Nephron (organoid): ENCODE data around the gene WWOX.
"Not testable (repeated sequence)": the region's sequence is repeated elsewhere in the genome, so short reads cannot be mapped to it uniquely, and the experiment has no call there.

Experiments
- H3K27ac Mint-ChIP-seq, 3 experiments: 2 replicates each; pipeline ENCODE4 v1.8.0; 2020; ENCODE audit warnings: mixed read lengths in 3 of 3, mild to moderate bottlenecking in 2 of 3, moderate library complexity in 1 of 3
- H3K27me3 Mint-ChIP-seq: 2 replicates; pipeline ENCODE4 v1.8.0; 2021; ENCODE audit warnings: low read depth, mild to moderate bottlenecking, moderate library complexity, mixed read lengths
- H3K36me3 Mint-ChIP-seq: 2 replicates; pipeline ENCODE4 v1.8.0; 2020; ENCODE audit warnings: low read depth, mixed read lengths
- H3K4me1 Mint-ChIP-seq: 2 replicates; pipeline ENCODE4 v1.8.0; 2020; ENCODE audit warnings: mixed read lengths
- H3K4me3 Mint-ChIP-seq, 3 experiments: 2 replicates each; pipeline ENCODE4 v1.8.0; 2020; ENCODE audit warnings: mild to moderate bottlenecking in 3 of 3, mixed read lengths in 3 of 3, moderate library complexity in 2 of 3
- H3K9me3 Mint-ChIP-seq: 2 replicates; pipeline ENCODE4 v1.8.0; 2020; ENCODE audit warnings: mixed read lengths
- TF ChIP-seq, protein P1 (sequence below), 3 experiments: fragments of 200-600 bp; sonication (generic); IDR thresholded peaks; one replicate each; pipeline ENCODE4 v1.5.0; 2021; ENCODE audit warnings: antibody characterized with exemption in 3 of 3; ENCODE audit not compliant: unreplicated experiment in 3 of 3

WWOX gene

DNA sequence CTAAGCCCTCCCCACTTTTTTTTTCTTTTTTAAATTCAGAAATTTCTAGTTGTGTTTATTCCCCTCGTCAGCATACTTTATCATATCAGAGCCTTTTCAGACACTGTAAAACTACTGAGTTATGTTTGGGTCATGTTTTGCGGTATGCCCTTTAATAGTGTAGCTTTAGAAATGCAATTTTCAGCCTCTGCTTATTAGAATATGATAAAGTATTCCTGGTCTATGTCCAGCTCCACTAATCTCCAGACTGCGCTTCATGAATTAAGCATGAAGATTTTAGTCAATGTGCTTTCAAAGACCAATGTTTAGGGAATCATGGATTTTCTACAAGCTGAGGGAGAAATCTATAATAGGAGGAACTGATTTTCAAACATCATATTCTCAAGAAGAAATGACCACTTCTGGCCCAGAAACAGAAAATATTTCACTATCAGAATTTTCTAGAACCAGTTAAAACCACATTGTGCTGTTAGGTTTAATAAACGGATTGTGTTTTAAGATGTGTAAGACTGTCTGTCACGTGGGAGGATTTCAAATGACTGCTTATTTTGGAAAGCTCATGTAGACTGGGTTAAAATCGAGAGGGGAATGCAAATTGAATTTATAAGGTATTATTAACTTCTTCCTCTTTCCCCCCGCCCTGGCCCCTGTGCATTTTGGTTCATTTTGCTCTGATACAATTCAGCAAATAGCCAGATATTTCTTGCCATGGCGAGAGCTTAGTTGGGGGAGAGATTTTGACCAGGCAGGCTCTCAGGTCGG, 498.5 kb downstream of the WWOX start:
- Mint-ChIP-seq H3K36me3 (no peaks in the 10 kb centered on the region), H3K4me3 (peak overlapping the region in 1 of 3 experiments; percentile 11)

DNA sequence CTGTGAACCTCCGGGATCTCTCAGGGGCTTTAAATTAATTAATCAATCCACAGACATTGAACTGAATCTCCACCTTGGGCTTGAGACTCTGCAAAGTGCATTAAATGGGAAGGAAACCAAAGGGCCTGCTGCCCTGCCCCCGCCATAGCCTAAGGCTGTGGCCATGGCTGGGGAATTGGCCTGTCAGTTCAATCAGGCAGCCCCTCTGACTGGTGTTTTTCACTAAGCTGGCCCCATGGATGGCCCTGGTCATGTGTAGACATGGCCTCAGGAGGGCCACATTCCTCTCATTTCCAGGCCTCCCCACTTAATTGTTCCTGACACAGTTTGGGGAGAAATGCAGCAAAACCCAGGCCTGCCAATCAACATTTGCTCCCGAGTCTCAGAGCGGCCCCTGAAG, 499.8 kb downstream of the WWOX start:
- TF ChIP-seq, protein P1, sequence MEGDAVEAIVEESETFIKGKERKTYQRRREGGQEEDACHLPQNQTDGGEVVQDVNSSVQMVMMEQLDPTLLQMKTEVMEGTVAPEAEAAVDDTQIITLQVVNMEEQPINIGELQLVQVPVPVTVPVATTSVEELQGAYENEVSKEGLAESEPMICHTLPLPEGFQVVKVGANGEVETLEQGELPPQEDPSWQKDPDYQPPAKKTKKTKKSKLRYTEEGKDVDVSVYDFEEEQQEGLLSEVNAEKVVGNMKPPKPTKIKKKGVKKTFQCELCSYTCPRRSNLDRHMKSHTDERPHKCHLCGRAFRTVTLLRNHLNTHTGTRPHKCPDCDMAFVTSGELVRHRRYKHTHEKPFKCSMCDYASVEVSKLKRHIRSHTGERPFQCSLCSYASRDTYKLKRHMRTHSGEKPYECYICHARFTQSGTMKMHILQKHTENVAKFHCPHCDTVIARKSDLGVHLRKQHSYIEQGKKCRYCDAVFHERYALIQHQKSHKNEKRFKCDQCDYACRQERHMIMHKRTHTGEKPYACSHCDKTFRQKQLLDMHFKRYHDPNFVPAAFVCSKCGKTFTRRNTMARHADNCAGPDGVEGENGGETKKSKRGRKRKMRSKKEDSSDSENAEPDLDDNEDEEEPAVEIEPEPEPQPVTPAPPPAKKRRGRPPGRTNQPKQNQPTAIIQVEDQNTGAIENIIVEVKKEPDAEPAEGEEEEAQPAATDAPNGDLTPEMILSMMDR (IDR thresholded peaks at IDR 0.05; ENCODE audit: unreplicated experiment in 3 of 3): no peak
- H3K4me3 Mint-ChIP-seq: no peak overlapping the region
- peaks cover 2% of the 10 kb centered on the region for H3K9me3 Mint-ChIP-seq
- H3K4me1 Mint-ChIP-seq: peaks cover 9% of the 10 kb centered on the region
- H3K36me3 Mint-ChIP-seq: no peaks in the 10 kb centered on the region
- no peaks in the 10 kb centered on the region for H3K27me3 Mint-ChIP-seq
- H3K27ac Mint-ChIP-seq: no peak overlapping the region

More for the DNA sequence above, 498.5 kb downstream of the WWOX start:
- Mint-ChIP-seq H3K9me3 (peaks cover 2% of the 10 kb centered on the region), H3K4me1 (peaks cover 9% of the 10 kb centered on the region), H3K27ac (peak overlapping the region; percentile 58 to 78 (median 63)), H3K27me3 (peaks cover 5% of the 10 kb centered on the region)
- TF ChIP-seq, protein P1 (IDR thresholded peaks at IDR 0.05; ENCODE audit: unreplicated experiment in 3 of 3): no peak

DNA sequence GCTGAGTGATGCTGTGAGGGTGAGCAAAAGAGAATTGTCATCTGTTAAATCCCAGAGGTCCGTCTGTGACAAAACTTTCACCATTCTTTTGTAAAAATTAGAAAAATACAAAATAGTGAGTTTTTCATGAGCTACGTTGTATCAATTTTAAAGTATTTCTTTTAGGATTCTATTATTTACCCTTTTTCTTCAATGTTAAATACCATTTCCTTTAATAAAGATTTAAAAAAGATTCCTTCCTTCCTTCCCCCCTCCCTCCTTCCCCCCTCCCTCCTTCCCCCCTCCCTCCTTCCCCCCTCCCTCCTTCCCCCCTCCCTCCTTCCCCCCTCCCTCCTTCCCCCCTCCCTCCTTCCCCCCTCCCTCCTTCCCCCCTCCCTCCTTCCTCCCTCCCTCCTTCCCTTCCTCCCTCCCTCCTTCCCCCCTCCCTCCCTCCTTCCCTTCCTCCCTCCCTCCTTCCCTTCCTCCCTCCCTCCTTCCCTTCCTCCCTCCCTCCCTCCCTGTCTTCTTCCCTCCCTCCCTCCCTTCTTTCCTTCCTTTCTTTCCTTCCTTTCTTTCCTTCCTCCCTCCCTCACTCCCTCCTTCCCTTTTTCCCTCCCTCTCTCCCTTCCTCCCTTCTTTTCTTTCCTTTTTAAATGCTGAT, 505.1 kb downstream of the WWOX start:
- not testable (repeated sequence) for H3K36me3 Mint-ChIP-seq
- peak overlapping the region in 1 of 3 experiments; percentile 37 for H3K27ac Mint-ChIP-seq
- peaks cover 33% of the 10 kb centered on the region for H3K4me1 Mint-ChIP-seq

DNA sequence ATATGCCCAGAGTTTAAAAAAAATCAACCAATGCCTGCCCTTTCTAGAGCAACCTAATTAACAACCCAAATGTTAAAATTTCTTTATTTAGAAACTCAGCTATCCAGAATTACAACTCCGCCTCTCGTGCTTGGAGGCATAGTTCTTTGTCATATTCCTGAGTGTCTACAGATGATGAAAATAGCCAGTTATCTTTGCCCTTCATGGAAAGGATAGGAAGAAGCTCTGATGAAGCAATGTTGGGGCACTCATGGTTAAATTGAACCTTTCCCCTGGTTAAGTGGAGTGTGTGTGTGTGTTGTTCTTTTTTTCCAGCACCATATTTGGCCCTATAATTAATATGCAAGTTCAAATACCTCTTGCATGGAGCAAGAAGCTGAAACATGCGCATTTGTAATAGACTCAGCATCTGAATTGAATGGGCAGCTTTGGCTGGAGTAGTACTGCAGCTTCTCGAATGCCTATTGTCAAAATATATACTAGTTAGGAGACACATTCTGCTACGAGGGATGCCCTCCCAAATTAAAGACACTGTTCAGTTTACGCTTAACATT, 506.2 kb downstream of the WWOX start:
- Mint-ChIP-seq H3K27ac (peak overlapping the region in 1 of 3 experiments; percentile 37), H3K9me3 (no peaks in the 10 kb centered on the region), H3K36me3 (no peaks in the 10 kb centered on the region), H3K27me3 (peaks cover 16% of the 10 kb centered on the region), H3K4me1 (peaks cover 44% of the 10 kb centered on the region), H3K4me3 (no peak overlapping the region)
- TF ChIP-seq, protein P1 (IDR thresholded peaks at IDR 0.05; ENCODE audit: unreplicated experiment in 3 of 3): no peak

More for the DNA sequence above, 505.1 kb downstream of the WWOX start:
- H3K4me3 Mint-ChIP-seq, H3K9me3 Mint-ChIP-seq: not testable (repeated sequence)
- H3K27me3 Mint-ChIP-seq: peaks cover 15% of the 10 kb centered on the region

DNA sequence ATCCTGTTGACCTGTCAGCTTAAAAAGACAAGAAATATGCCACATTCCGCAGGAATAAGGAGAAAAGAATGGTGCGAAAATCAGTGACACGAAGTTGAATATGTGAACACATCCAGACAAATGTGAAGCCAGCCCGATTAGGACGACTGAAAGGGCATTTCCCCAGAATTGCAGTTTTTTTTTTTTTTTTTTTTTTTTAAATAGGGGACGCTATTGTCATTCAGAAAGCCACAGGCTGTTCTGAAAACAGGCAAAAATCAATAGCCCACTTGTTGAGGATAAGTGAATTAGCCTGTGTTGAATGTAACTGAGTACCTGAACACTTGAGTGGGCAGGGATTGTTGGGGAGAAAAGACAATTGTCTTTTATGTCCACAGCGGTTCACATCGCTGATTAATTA, 507.1 kb downstream of the WWOX start:
- no peak overlapping the region for H3K27ac Mint-ChIP-seq
- TF ChIP-seq, protein P1 (IDR thresholded peaks at IDR 0.05; ENCODE audit: unreplicated experiment in 3 of 3): no peak
- H3K4me1 Mint-ChIP-seq: peaks cover 51% of the 10 kb centered on the region
- peaks cover 16% of the 10 kb centered on the region for H3K27me3 Mint-ChIP-seq
- no peaks in the 10 kb centered on the region for H3K36me3 Mint-ChIP-seq
- H3K9me3 Mint-ChIP-seq: no peaks in the 10 kb centered on the region
- no peak overlapping the region for H3K4me3 Mint-ChIP-seq

DNA sequence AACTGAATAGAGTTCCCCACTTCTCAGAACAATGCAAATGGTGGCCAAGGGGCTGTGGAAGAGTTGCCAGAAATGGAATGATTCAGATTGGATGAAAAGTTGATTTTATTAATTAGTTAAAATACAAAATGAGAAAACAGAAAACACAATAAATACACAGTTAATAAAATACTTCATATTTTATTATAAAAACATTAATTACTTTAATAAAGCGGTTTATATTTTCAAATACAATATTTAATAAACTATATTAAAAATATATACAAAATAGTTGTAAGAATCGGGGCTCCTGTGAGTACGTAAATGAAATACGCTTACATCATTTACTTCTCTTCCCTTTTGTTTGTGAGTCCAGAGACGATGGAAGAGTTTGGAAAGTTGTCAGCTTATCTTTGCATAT, 507.6 kb downstream of the WWOX start:
- peaks cover 16% of the 10 kb centered on the region for H3K27me3 Mint-ChIP-seq
- no peak overlapping the region for H3K27ac Mint-ChIP-seq
- TF ChIP-seq, protein P1 (IDR thresholded peaks at IDR 0.05; ENCODE audit: unreplicated experiment in 3 of 3): no peak
- no peaks in the 10 kb centered on the region for H3K36me3 Mint-ChIP-seq
- peaks cover 56% of the 10 kb centered on the region for H3K4me1 Mint-ChIP-seq
- H3K9me3 Mint-ChIP-seq: no peaks in the 10 kb centered on the region
- no peak overlapping the region for H3K4me3 Mint-ChIP-seq
